HepG2 (cell line): ENCODE results near the gene CAVIN2. TPM values are rescaled to one million over a fixed set of nuclear protein-coding genes. Genes with fewer than 3 reads are reported as not detected.

ENCODE experiments used
- ATAC-seq: fragments of 200-7000 bp; cut with Tn5 transposase; 3 replicates; pipeline ENCODE4 v1.9.1; 2020; ENCODE audit warnings: mild to moderate bottlenecking, moderate library complexity
- BruUV-seq: library from RNA; stranded (reverse); fragments of 400-500 nt; replicated peaks from 2 replicates; lab custom pipeline; 2021; lab: Mats Ljungman, UMichigan
- CTCF ChIA-PET: fragments of 300-600 bp; formaldehyde crosslinking; extraction: SDS; loops from one replicate; lab custom pipeline; 2021; ENCODE audit warnings: low total read pairs, inconsistent platforms, low intra/inter-chr PET ratio; lab: Yijun Ruan, JAX
- POLR2A ChIA-PET: fragments of 350-600 bp; sonication (Branson Sonifier 250); formaldehyde crosslinking; loops from one replicate; lab custom pipeline; 2020; ENCODE audit warnings: antibody characterized with exemption, inconsistent platforms; lab: Yijun Ruan, JAX
- DNase-seq: peaks from one replicate; pipeline ENCODE4 v3.0.0-alpha.2; 2015; ENCODE audit warnings: low spot score
- FAIRE-seq: peaks from 3 replicates; lab custom pipeline; 2011; peaks lifted over from hg19 to GRCh38; lab: Jason Lieb, UNC
- H2AFZ ChIP-seq: one replicate; pipeline ENCODE4 v1.6.1; 2011; ENCODE audit warnings: low read length, inconsistent platforms
- H3K27ac ChIP-seq: fragments of 300-600 bp; 3 replicates; pipeline ENCODE4 v1.8.0; 2011; ENCODE audit warnings: mixed run types, mild to moderate bottlenecking, mixed read lengths, low read length, inconsistent platforms; ENCODE audit not compliant: insufficient read depth; ENCODE audit errors: extremely low read length
- H3K27me3 ChIP-seq, 2 experiments: fragments of 200-600 bp in 1 of 2; 2 replicates in 1 of 2; 3 replicates in 1 of 2; pipeline versions ENCODE4 v1.6.0 to v1.8.0; 2011; ENCODE audit warnings: low read length in 2 of 2, mild to moderate bottlenecking in 2 of 2, moderate library complexity in 2 of 2, inconsistent platforms in 1 of 2; ENCODE audit not compliant: insufficient read depth in 2 of 2, control insufficient read depth in 1 of 2
- H3K36me3 ChIP-seq, 2 experiments: fragments of 200-600 bp in 1 of 2; replicated peaks in 1 of 2; 2 replicates in 1 of 2; 3 replicates in 1 of 2; pipeline versions ENCODE4 v1.5.1 to v1.8.0; 2011; ENCODE audit warnings: low read length in 2 of 2, inconsistent platforms in 1 of 2; ENCODE audit not compliant: insufficient read depth in 2 of 2, control insufficient read depth in 1 of 2
- H3K4me1 ChIP-seq: 2 replicates; pipeline ENCODE4 v1.5.1; 2012; ENCODE audit warnings: low read length, inconsistent platforms; ENCODE audit not compliant: insufficient read depth
- H3K4me2 ChIP-seq: 2 replicates; pipeline ENCODE4 v1.6.0; 2011; ENCODE audit warnings: low read depth, low read length, inconsistent platforms
- H3K4me3 ChIP-seq, 3 experiments: fragments of 200-600 bp in 1 of 3; sonication (generic), shearing (Covaris generic) in 1 of 3; replicated peaks in 1 of 3; 2 replicates each; pipeline ENCODE4 v1.5.1; 2011 to 2016; ENCODE audit warnings: low read length in 3 of 3, inconsistent platforms in 2 of 3, low read depth in 2 of 3, mild to moderate bottlenecking in 2 of 3, control low read depth in 1 of 3, mixed read lengths in 1 of 3; ENCODE audit not compliant: insufficient read depth in 1 of 3
- H3K79me2 ChIP-seq: one replicate; pipeline ENCODE4 v1.6.1; 2011; ENCODE audit warnings: low read length, inconsistent platforms; ENCODE audit not compliant: insufficient read depth
- H3K9ac ChIP-seq: 2 replicates; pipeline ENCODE4 v1.6.0; 2011; ENCODE audit warnings: mild to moderate bottlenecking, low read depth, low read length, inconsistent platforms; ENCODE audit not compliant: insufficient read depth
- H3K9me3 ChIP-seq: 2 replicates; pipeline ENCODE4 v1.5.1; 2012; ENCODE audit warnings: mild to moderate bottlenecking, low read length
- H4K20me1 ChIP-seq: 2 replicates; pipeline ENCODE4 v1.6.0; 2011; ENCODE audit warnings: inconsistent platforms, mild to moderate bottlenecking, low read length, moderate library complexity; ENCODE audit not compliant: insufficient read depth
- DNMT1 ChIP-seq: sonication (generic); formaldehyde crosslinking; IDR thresholded peaks from 2 replicates; pipeline ENCODE4 v1.5.1; 2020; ENCODE audit warnings: mild to moderate bottlenecking, missing genetic modification reagents
- ELK4 ChIP-seq: sonication (generic); formaldehyde crosslinking; IDR thresholded peaks from 2 replicates; pipeline ENCODE4 v1.9.0; 2021; ENCODE audit warnings: missing genetic modification reagents, borderline replicate concordance
- HOMEZ ChIP-seq: IDR thresholded peaks from 2 replicates; pipeline ENCODE4 v1.6.1; 2016; ENCODE audit warnings: low read depth
- SIN3A ChIP-seq: IDR thresholded peaks from 2 replicates; pipeline ENCODE4 v1.6.1; 2011; ENCODE audit warnings: low read depth, mild to moderate bottlenecking, control low read depth, low read length, borderline replicate concordance
- SOX5 ChIP-seq: IDR thresholded peaks from 2 replicates; pipeline ENCODE4 v1.6.1; 2016; ENCODE audit warnings: borderline replicate concordance
- TEAD3 ChIP-seq: optimal IDR thresholded peaks from 2 replicates; pipeline ENCODE3; 2016; ENCODE audit warnings: borderline replicate concordance
- ZNF224 ChIP-seq: sonication (generic); formaldehyde crosslinking; IDR thresholded peaks from 2 replicates; pipeline ENCODE4 v1.5.0; 2020; ENCODE audit warnings: mild to moderate bottlenecking, missing genetic modification reagents
- ZNF275 ChIP-seq: sonication (generic); formaldehyde crosslinking; IDR thresholded peaks from 2 replicates; pipeline ENCODE4 v1.8.0; 2022; ENCODE audit warnings: missing genetic modification reagents, mild to moderate bottlenecking, inconsistent platforms, borderline replicate concordance
- ZNF30 ChIP-seq: sonication (generic); formaldehyde crosslinking; IDR thresholded peaks from 2 replicates; pipeline ENCODE4 v1.5.0; 2020; ENCODE audit warnings: mild to moderate bottlenecking, missing genetic modification reagents
- WGBS: methylation state at CpG from one replicate; pipeline ENCODE4 v1.1.6; 2017; ENCODE audit warnings: low lambda C conversion rate; 5-methylcytosine and 5-hydroxymethylcytosine counted together
- in situ Hi-C: cut with HindIII; loops from 2 replicates; pipeline ENCODE4 v1.10.0; 2017; ENCODE audit warnings: low pct_unique_long_range_greater_than_20kb; ENCODE audit not compliant: extremely low pct_ligation_motif_present
- intact Hi-C: fragments of 100-400 bp; cut with micrococcal nuclease; formaldehyde crosslinking; loops from one replicate; pipeline ENCODE4 v1.10.0; 2022; ENCODE audit not compliant: unreplicated experiment
- polyA plus RNA-seq, 8 experiments: library from polyadenylated mRNA; depleted of rRNA in 3 of 8; stranded (reverse) in 7 of 8; unstranded in 1 of 8; fragments of >200 nt; fragmentation: Illumina TruSeq in 4 of 8; extraction: Trizol in 4 of 8; gene quantifications; 2 replicates each; pipeline versions ENCODE4 v1.2.1 to v1.2.3, GENCODE V29; 2011 to 2016; ENCODE audit warnings: low read depth in 4 of 8, missing spikeins in 1 of 8, mixed read lengths in 1 of 8; ENCODE audit not compliant: insufficient read depth in 1 of 8
- total RNA-seq, 5 experiments: library from RNA; depleted of rRNA; stranded (reverse); fragments of >200 nt; fragmentation: Illumina TruSeq; extraction: Trizol; gene quantifications; 2 replicates each; pipeline ENCODE4 v1.2.3, GENCODE V29; 2016; ENCODE audit warnings: low read depth in 1 of 5
- TF ChIP-seq, protein P1 (sequence below): sonication (generic); formaldehyde crosslinking; IDR thresholded peaks from 2 replicates; pipeline ENCODE4 v1.5.0; 2020; ENCODE audit warnings: mild to moderate bottlenecking, missing genetic modification reagents
- TF ChIP-seq, protein P2 (sequence below): IDR thresholded peaks from 2 replicates; pipeline ENCODE4 v1.4.0; 2020; ENCODE audit warnings: mild to moderate bottlenecking, missing genetic modification reagents

The CAVIN2 gene
- total and polyA plus RNA-seq, 2 of the 13 experiments (the other 11 are each of a cell fraction or from before 2014, with no cell fraction given), result 7.6 to 38.8 TPM

GRCh38 chr2:191854382-191855372 lies 7.8 kb upstream of the CAVIN2 start:
- 81% methylated on average over 6 of the region's 6 CpGs for WGBS
- Histone ChIP-seq H3K4me2 (no peak overlapping the region), H3K9ac (no peak overlapping the region), H3K27me3 (no peaks in the 10 kb centered on the region), H3K9me3 (no peaks in the 10 kb centered on the region; the same call in 1 of the 2 replicates), H3K4me3 (no peak overlapping the region), H4K20me1 (no peaks in the 10 kb centered on the region), H3K36me3 (no peaks in the 10 kb centered on the region), H3K27ac (no peak overlapping the region), H3K4me1 (peaks cover 41% of the 10 kb centered on the region), H3K79me2 (no peaks in the 10 kb centered on the region), H2AFZ (no peak overlapping the region)
- CTCF ChIA-PET, result no interaction called here
- POLR2A ChIA-PET, result interaction anchor here (0.6 kb wide), 1 partner anchor 8 kb away, joined by 3 read pairs; the partner anchor contains the start of gene CAVIN2
- intact Hi-C loops, result no loop called here
- DNase-seq (peak; percentile 86), ATAC-seq (peak; percentile 65), FAIRE-seq (no peak)
- no TSS peak for BruUV-seq
- in situ Hi-C loops, result no loop called here
- peak; percentile 90 for TF ChIP-seq SOX5 (CRISPR knock-in tag)
- no peak for TF ChIP-seq DNMT1 (CRISPR knock-in tag)
- no peak for TF ChIP-seq ZNF30 (CRISPR knock-in tag)
- TF ChIP-seq SIN3A, result no peak
- TF ChIP-seq HOMEZ (CRISPR knock-in tag), result 0 out of 2 replicates have a peak, but pooled peaks have one; percentile 29
- TF ChIP-seq, protein P1, sequence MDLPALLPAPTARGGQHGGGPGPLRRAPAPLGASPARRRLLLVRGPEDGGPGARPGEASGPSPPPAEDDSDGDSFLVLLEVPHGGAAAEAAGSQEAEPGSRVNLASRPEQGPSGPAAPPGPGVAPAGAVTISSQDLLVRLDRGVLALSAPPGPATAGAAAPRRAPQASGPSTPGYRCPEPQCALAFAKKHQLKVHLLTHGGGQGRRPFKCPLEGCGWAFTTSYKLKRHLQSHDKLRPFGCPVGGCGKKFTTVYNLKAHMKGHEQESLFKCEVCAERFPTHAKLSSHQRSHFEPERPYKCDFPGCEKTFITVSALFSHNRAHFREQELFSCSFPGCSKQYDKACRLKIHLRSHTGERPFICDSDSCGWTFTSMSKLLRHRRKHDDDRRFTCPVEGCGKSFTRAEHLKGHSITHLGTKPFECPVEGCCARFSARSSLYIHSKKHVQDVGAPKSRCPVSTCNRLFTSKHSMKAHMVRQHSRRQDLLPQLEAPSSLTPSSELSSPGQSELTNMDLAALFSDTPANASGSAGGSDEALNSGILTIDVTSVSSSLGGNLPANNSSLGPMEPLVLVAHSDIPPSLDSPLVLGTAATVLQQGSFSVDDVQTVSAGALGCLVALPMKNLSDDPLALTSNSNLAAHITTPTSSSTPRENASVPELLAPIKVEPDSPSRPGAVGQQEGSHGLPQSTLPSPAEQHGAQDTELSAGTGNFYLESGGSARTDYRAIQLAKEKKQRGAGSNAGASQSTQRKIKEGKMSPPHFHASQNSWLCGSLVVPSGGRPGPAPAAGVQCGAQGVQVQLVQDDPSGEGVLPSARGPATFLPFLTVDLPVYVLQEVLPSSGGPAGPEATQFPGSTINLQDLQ (CRISPR knock-in tag), result no peak
- no peak for TF ChIP-seq ZNF275
- TF ChIP-seq, protein P2, sequence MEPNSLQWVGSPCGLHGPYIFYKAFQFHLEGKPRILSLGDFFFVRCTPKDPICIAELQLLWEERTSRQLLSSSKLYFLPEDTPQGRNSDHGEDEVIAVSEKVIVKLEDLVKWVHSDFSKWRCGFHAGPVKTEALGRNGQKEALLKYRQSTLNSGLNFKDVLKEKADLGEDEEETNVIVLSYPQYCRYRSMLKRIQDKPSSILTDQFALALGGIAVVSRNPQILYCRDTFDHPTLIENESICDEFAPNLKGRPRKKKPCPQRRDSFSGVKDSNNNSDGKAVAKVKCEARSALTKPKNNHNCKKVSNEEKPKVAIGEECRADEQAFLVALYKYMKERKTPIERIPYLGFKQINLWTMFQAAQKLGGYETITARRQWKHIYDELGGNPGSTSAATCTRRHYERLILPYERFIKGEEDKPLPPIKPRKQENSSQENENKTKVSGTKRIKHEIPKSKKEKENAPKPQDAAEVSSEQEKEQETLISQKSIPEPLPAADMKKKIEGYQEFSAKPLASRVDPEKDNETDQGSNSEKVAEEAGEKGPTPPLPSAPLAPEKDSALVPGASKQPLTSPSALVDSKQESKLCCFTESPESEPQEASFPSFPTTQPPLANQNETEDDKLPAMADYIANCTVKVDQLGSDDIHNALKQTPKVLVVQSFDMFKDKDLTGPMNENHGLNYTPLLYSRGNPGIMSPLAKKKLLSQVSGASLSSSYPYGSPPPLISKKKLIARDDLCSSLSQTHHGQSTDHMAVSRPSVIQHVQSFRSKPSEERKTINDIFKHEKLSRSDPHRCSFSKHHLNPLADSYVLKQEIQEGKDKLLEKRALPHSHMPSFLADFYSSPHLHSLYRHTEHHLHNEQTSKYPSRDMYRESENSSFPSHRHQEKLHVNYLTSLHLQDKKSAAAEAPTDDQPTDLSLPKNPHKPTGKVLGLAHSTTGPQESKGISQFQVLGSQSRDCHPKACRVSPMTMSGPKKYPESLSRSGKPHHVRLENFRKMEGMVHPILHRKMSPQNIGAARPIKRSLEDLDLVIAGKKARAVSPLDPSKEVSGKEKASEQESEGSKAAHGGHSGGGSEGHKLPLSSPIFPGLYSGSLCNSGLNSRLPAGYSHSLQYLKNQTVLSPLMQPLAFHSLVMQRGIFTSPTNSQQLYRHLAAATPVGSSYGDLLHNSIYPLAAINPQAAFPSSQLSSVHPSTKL, result peak; percentile 73
- TF ChIP-seq TEAD3, result peak; percentile 52
- no peak for TF ChIP-seq ELK4 (CRISPR knock-in tag)
- TF ChIP-seq ZNF224, result no peak
